GM10266 (cell line): ENCODE data around the gene ATP11C.
A peak's percentile ranks its signal among the peaks of the same experiment; 100 is the strongest.

Experiments used
- DNase-seq: peaks from one replicate; pipeline ENCODE4 v3.0.0; 2012; ENCODE audit errors: extremely low spot score
- CTCF ChIP-seq: IDR thresholded peaks from 2 replicates; pipeline ENCODE4 v1.5.1; 2012; ENCODE audit warnings: mild to moderate bottlenecking, low read depth; ENCODE audit not compliant: control insufficient read depth, insufficient read depth; ENCODE audit errors: missing control alignments

Gene ATP11C

GRCh38 chrX:139834879-139835278 lies 98.0 kb downstream of the ATP11C start:
- no peak for TF ChIP-seq CTCF
- DNase-seq, result no peak

- TF ChIP-seq CTCF, result no peak
- DNase-seq, result no peak
Measured at GRCh38 chrX:139832718-139833309, 100.0 kb downstream of the ATP11C start.

GRCh38 chrX:139831675-139832456 lies 101.0 kb downstream of the ATP11C start:
- peak; percentile 2 for DNase-seq
- TF ChIP-seq CTCF, result no peak

GRCh38 chrX:139831017-139831416 lies 101.8 kb downstream of the ATP11C start:
- no peak for DNase-seq
- no peak for TF ChIP-seq CTCF

- DNase-seq, result no peak
- no peak for TF ChIP-seq CTCF
Measured at GRCh38 chrX:139828830-139829229, 104.0 kb downstream of the ATP11C start.

- TF ChIP-seq CTCF, result no peak
- no peak for DNase-seq
Measured at GRCh38 chrX:139828033-139828432, 104.8 kb downstream of the ATP11C start.
